Loucy (cell line): ENCODE results near the gene OLFM3.

Experiments used
- CTCF ChIP-seq: fragments of 200-600 bp; sonication (generic); conservative IDR thresholded peaks from 2 replicates; pipeline ENCODE4 v1.5.1; 2014; ENCODE audit warnings: mild to moderate bottlenecking, antibody characterized with exemption, low read length
- EZH2phosphoT487 ChIP-seq: fragments of 200-600 bp; IDR thresholded peaks from 2 replicates; pipeline ENCODE4 v1.6.1; 2018; ENCODE audit warnings: antibody characterized with exemption, mild to moderate bottlenecking, moderate library complexity, borderline replicate concordance

GRCh38 chr1:101835988-101836387 lies 160.7 kb downstream of the OLFM3 start:
- TF ChIP-seq CTCF, result no peak
- no peak for TF ChIP-seq EZH2phosphoT487
